GM18519 (cell line): ENCODE data around the gene OR2T2.
A peak's percentile ranks its signal among the peaks of the same experiment; 100 is the strongest.
"Not testable (repeated sequence)": the region's sequence is repeated elsewhere in the genome, so short reads cannot be mapped to it uniquely, and the experiment has no call there.

ENCODE experiments used
- ATAC-seq: cut with Tn5 transposase; IDR thresholded peaks from one replicate; pipeline ENCODE4 v1.9.1; 2021; ENCODE audit warnings: mild to moderate bottlenecking, moderate library complexity; ENCODE audit not compliant: unreplicated experiment, low FRiP score

Gene OR2T2

DNA sequence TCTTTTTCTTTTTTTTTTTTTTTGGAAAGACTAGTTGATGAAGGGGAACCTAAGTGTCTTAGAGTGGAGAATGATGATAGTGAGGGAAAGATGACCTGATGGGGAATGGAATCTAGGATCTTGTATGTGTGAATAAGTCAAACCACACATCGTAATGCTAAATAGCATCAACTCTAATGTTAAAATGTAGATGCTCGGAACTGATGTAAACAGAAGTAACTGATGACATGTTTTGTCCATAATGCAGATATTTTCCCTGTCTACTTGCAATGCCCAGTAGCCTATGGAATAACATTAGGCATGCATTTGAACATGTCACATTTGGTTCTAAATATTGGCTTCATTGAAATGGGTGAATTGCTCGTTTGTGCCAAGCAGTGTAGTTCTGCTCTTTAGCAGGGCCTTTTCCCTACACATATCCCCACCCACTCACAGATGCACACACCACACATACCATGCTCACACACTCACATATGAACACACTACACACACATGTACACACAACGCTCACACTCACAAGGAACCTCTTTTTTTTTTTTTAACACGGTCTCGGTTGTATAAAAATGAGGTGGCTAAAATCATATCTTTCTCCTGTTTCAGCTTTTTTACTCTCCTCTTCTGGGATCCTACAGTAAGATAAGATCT is 4.5 kb downstream of the OR2T2 start:
- ATAC-seq: not testable (repeated sequence)

DNA sequence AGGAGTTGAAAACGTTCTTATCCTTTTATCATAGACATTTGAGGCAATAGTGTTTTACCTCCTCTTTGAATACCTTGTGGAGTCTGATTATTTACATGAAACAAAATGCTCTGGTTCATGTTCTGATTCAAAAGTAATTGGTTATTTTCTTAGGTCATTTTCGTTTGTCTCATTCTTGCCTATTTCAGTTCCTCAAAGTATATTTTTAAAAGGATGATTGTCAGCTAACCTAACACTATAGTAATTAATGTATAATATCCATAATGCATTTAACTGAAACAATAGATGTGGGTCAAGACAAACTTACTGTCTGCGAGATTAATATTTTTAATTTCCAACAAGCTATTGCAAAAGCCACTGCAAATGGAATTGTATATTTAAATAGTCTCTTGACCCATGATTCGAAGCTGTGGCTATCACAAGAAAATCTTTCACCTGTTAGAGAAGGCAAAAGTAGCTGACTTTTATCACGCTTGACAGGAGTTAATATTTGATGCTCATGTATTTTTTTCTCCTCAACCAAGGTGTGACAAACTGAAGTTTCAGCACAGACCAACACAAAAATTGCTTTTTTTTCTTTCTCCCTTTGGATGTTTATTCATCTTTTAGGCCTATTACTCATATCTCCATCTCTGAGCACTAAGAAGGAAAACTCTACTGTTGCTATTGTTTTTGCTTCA is 5.2 kb downstream of the OR2T2 start:
- peak; percentile 68 for ATAC-seq

DNA sequence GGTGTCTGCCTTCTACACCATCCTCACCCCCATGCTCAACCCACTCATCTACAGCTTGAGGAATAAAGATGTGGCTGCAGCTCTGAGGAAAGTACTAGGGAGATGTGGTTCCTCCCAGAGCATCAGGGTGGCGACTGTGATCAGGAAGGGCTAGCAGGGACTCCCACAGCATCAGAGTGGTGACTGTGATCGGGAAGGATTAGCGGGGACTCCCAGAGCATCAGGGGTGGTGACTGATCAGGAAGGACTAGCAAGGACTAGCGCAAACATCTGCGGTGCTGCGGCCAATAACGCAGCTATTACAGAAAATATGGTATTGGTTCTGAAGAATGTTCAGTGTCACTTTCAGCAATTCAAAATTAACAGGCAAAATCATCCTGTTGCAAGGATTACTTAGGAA is 8.2 kb downstream of the OR2T2 start:
- not testable (repeated sequence) for ATAC-seq

DNA sequence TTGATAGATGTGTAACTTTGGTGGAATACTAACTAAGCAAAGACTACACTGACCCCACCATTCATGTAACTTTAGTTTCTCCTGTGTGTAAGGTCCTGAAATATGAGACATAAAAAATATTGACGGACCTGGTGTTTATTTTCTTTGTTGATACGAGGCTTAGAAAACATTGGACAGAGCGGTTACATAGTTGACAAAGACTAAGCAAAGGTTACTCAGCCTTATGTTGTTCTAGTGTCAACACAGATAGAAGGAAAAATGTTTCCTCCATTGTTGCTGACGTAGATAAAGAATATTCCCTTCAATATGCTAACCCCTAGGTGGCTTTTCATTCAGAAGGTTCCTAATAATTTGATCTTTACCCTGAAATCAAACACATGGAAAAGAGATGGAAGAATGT is 9.6 kb downstream of the OR2T2 start:
- ATAC-seq: not testable (repeated sequence)

DNA sequence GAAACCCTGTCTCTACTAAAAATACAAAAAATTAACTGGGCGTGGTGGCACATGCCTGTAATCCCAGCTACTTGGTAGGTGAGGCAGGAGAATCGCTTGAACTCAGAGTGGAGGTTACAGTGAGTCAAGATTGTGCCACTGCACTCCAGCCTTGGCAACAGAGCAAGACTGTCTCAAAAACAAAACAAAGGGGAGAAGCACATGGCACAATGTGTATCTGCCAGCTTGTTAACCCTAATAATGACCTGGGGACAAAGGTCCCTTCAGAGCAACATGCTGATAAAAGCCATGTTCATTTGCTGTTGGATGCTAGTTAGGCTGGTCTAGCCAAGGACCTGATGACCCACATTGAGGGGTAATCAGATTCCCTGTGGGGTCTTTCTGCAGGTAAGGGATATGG is 11.2 kb downstream of the OR2T2 start:
- ATAC-seq: not testable (repeated sequence)

DNA sequence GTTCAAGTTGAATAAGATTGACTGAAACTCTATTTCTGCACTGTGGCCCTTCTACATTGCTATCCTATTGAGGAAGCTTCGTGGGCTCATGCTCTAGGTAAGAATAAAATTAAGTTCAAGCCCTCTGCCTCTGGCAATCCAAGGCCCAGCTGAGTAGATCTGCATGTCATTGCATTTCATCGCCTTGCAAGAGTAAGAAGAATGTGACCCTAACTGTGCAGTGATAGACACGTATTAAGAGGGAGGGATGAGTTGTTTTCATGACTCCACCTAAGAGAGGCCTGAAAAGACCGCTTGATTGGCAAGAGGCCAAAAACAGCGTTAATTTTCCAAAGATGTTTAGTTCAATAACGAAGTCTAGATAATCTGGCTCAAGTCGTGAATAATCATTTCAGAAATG is 13.7 kb downstream of the OR2T2 start:
- not testable (repeated sequence) for ATAC-seq

DNA sequence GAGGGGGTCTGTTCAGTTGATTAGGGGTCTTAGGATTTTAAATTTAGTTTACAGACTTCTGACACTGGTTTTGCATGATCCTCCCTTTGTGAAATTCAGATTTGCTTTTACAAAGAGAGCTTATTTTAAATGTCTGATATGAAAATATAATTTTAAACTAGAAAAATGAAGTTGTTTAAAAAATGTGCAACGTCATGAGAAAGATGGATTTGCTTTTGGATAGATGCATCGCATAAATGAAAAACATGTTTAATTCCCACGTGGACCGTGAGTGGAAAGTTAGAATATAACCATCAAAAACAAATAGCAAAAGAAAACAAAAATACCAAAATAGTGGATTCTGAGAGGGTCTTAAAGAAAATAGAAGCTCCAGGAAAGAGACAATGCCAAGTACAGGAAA is 25.7 kb downstream of the OR2T2 start:
- ATAC-seq: no peak

DNA sequence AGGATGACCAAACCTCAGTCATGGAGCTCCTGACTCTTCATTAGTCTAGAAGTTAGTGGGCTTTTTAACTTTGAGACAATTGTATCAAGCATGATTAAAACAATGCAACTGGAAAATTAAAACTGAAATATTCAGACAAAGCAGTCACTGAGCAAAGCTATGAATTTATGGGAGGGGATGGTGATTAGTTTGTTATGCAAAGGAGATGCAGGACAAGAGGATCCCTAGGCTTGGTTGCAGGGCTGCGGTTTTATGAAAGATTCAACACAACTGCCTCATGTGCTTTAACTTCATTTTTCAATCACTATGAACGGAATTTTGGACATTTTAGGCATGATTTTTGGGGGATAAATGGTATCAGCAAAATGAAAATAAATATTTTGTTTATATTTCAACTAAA is 26.7 kb downstream of the OR2T2 start:
- ATAC-seq: not testable (repeated sequence)

DNA sequence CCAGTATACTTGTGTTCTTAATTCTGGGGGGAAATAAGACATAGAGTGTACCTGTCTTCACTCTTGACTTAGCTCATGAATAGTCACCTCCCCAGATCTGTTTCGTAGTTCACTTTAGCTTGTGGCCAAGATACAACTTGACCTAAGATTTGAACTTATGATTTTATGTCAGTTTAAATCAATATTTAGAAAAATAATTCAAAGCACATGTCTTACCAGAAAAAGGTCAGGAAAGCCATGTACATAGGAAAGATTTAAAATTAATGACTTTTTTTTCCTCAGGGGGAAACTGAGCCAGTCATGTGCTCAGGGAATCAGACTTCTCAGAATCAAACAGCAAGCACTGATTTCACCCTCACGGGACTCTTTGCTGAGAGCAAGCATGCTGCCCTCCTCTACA is 27.6 kb downstream of the OR2T2 start, which contains the start of gene OR2T3:
Gene OR2T3 (plus strand): TSS at position 301 of the 400 bp plus-strand sequence. CDS start 0 bp downstream, at position 301.
- ATAC-seq: not testable (repeated sequence)

DNA sequence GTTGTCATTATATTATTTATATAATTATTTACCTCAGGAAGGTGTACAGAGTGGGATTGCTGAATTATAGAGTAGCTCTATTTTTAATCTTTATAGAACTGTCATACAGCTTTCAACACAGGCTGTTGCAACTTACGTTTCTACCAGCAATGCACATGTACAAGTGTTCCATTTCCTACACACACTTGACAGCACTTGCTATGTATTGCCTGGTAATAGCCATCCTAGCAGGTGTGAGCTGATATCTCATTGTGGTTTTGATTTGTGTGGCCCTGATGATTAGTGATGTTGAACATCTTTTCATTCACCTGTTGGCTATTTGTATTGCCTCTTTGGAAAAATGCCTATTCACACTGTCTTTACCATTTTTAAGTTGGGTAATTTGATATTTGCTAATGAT is 30.2 kb downstream of the OR2T2 start:
- ATAC-seq: peak; percentile 64

DNA sequence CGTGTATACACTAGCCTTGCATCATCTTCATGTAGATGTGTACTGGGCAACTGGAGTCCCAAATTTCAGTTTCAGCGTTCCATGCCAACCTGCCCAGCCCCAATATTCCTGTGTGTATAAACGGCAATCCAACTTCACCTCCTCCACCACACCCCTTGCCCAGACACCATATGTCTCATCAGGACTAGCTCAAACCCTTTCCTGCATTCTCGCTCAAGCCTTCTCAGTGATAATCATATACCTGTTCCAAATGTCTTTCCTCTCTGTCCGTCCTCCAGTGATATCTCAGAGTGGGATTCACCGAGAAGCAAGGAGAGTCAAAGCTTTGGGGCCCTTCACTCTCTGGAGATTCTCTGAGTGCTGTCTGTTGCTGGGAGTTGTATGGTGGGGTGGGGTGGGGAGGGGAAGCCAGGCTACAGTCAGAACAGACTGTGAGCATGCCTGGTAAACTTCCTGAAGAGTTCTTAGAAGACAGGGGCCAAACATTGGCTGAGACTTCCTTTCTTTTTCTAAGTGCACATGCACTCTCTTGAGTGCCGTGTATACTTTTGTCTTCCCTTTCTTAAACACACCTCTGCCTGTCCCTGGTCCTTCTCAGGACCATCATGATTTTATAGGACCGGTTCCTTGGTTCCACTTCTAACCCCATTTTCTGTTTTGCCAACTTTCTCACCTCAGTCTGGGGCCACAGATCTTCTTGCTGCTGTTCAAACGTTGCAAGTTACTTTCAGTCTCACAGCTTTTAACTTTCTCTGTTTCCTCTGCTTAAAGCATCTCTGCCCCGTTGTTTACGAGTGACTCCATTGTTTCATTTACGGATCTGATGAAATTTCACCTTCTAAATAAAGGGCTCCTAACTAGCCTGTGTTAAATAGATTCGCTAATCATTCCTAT is 36.5 kb downstream of the OR2T2 start:
- ATAC-seq: peak; percentile 86

DNA sequence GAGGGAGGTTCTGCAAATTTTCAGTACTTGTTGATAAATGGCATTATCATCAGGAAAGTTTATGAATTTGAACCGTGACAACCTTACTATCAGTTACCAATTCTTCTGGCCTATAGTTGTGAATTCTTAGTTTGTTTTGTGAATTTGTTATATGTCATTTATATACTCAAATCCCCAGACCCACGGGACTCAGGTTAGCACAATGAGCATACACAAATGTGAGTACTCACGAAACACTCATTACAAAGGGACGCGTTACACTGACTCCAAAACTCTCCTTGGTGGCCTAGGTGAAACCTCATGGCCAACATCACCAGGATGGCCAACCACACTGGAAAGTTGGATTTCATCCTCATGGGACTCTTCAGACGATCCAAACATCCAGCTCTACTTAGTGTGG is 42.9 kb downstream of the OR2T2 start, which contains the start of gene OR2T5:
Gene OR2T5 (plus strand): TSS at position 301 of the 400 bp plus-strand sequence. CDS start 0 bp downstream, at position 301.
- not testable (repeated sequence) for ATAC-seq

DNA sequence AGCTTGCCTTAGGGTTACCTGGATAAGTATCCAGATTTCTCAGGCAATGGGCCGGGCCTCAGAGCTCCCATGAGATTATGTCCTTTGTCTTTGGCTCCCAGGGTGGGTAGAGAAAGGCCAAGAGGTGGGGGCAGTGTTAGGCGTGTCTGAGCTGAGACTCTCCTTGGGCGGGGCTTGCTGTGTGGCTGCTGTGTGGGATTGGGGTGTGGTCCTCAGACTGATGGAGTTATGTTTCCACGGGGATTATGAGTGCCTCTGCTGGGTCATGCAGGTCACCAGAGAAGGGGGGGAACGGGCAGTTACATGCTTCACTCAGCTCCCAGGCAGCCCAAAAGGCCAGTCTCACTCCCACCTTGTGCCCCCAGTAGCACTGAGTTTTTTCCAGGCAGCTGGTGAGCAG is 51.2 kb downstream of the OR2T2 start:
- not testable (repeated sequence) for ATAC-seq

DNA sequence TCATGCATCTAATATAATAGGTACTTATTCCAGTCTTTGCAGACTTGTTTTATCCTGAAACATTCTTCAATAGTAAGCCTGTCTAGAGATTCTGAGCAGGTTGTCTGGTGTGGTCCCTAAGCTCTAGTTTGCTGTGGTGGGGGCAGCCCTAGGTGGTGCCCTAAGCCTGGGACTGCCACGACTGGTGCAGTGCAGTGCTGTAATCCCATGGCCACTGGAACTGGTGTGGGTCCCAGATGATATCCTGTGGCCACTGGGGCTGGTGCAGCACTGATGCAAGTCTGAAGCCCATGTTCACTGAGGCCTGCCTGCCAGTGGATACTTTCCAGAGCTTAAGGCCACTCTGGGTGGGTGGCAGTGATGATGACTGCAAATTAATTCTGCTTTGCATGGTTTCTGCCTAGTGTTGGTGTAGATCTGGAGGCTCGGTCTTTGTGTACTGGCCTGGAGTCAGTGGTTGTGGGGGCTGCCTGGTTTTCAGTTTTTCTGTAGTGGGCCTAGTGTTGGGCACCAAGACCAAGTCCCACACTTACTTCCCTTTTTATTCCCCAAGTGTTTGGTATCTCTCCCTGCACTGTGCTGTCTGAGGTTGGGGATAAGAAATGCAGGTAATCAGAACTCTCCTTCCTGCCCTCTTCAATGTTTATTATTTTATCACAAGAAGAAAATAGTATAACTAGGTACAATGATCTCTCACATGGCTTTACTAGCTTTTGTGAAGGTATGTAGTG is 55.0 kb downstream of the OR2T2 start:
- ATAC-seq: not testable (repeated sequence)
